GM18507 (cell line): ENCODE measurements around the gene UBE2G1.
"Not testable (repeated sequence)": the region's sequence is repeated elsewhere in the genome, so short reads cannot be mapped to it uniquely, and the experiment has no call there.

Experiments
- DNase-seq: peaks from one replicate; pipeline ENCODE4 v3.0.0; 2011; ENCODE audit warnings: low read depth; ENCODE audit not compliant: insufficient read length; ENCODE audit errors: extremely low spot score
- FAIRE-seq: peaks from 2 replicates; lab custom pipeline; 2011; peaks lifted over from hg19 to GRCh38; lab: Jason Lieb, UNC

UBE2G1 gene

GRCh38 chr17:4377247-4377646 is 10.8 kb upstream of the UBE2G1 start:
- DNase-seq = not testable (repeated sequence)
- FAIRE-seq = peak; percentile 100

DNA sequence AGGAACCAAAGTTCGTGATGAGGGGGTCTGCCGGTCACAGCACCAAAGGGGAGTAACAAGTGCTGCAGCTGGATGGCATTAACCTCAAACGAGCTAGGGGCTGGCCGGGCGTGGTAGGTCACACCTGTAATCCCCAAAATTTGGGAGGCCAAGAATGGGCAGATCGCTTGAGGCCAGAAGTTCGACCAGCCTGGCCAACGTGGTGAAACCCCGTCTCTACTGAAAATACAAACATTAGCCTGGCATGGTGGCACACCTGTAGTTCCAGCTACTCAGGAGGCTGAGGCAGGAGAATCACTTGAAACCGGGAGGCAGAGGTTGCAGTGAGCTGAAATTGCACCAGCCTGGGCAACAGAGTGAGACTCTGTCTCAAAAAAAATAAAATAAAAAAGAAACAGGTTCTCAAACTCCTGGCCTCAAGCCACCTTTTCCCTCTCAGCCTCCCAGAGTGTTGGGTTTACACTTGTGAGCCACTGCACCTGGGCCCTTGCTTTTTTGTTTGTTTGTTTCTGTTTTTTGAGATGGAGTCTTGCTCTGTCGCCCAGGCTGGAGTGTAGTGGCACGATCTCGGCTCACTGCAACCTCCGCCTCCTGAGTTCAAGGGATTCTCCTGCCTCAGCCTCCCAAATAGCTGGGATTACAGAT is 9.4 kb upstream of the UBE2G1 start:
- not testable (repeated sequence) for FAIRE-seq, DNase-seq

DNA sequence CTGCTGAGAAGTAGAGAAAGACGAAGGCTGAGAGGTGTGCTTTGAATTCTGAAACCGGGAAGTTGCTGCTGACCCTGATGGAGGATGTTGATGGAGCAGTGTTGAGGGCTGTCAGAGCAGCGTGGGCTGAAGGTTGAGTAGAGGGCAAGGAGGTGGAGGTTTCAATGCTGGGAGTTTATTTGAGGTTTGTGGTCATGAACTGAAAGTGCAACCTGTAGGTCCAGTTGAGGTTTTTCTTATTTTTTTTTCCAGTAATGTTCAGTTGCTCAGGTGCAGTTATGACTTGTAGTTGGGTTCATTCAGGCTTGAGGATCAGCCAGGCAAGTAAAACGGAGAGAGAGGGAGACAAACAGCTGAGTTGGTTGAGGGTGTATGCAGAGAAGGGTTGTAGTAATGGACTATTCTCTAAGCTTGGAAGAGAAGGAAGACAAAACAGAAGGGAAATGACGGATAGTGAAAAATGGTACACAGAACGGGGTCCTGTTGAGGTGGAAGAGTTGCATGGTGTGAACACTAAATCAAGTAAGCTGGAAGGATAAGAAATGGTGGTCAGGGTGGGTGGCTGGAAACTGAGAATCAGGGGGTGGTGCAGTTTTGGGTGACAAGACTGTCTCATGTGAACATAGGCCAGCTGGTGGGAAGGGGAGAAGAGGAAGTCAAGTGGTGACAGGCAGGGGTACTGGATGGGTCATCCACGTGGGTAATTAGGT is 8.7 kb upstream of the UBE2G1 start:
- FAIRE-seq (peak; percentile 100), DNase-seq (peak; percentile 49)

GRCh38 chr17:4369557-4370230 is 3.2 kb upstream of the UBE2G1 start:
- DNase-seq (no peak), FAIRE-seq (no peak)

GRCh38 chr17:4368341-4368740 is 1.9 kb upstream of the UBE2G1 start:
- no peak for FAIRE-seq

DNA sequence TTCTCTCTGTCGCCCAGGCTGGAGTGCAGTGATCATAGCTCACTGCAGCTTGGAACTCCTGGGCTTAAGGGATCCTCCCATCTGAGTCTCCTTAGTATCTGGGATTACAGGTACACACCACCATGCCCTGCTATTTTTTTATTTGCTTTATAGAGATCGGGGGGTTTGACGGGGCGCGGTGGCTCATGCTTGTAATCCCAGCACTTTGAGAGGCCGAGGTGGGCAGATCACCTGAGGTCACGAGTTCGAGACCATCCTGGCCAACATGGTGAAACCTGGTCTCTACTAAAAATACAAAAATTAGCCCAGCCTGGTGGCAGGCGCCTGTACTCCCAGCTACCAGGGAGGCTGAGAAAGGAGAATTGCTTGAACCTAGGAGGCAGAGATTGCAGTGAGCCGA is 702 bp upstream of the UBE2G1 start:
- not testable (repeated sequence) for FAIRE-seq, DNase-seq

More at GRCh38 chr17:4368341-4368740, 1.9 kb upstream of the UBE2G1 start:
- no peak for DNase-seq

DNA sequence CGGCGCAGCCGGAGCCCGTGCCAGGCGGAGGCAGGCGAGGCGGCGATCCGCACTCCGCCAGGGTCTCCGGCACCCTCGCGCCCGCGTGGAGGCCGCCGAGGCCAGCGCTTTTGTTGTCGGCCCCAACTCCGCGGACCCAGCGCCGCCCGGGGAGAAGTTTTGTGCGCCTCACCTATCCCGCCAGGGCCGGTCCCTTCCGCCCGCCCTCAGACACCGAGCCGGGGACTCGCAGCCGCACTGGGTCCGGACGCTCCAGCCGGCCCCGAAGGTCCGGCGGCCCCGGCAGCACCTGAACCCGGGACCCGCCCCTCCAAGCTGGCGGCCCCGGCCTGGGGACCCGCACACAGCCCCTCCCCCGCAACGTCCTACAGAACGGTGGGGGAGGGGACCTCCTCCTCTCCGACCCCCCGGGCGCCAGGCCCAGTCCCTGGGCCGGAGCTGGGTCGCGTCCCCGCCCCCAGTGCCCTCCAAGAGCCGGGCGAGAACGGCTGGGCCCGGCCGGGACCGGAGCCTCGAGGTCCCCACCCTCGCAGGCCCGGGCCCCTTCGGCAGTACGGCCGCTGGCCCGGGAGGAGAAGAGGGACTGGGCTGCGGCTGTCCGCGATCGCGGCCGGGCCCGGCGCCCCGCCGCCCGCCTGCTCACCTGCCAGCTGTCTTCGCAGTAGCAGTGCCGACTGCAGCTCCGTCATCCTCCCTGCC is 698 bp downstream of the UBE2G1 start:
- FAIRE-seq (no peak), DNase-seq (no peak)

DNA sequence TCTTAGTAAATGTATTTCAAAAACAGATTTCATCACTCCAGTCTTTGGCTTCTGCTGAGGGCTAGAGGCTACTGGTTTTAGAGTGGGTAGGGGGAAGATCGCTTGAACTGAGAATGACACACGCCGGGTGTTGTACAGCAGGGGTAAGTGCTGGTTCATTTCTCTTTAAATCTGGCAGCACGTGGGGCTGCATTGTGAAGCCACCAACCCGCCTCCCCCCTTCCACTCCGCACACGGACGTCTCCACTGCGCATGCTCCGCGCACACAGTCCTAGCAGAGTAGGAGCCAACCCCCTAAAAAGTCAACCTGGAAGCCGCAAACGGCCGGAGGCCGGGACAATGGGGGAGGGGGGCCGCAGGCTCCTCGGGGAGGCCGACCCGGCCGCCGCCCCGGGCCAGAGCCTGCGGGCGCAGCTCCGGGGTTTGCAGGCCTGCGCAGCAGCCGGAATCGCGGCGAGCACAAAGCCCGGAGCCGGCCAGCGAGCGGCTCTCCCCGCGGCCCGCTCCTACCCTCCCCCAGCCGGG is 1.3 kb downstream of the UBE2G1 start:
- FAIRE-seq (peak; percentile 88), DNase-seq (peak; percentile 84)

GRCh38 chr17:4364622-4365041 is 1.8 kb downstream of the UBE2G1 start:
- no peak for DNase-seq
- no peak for FAIRE-seq

DNA sequence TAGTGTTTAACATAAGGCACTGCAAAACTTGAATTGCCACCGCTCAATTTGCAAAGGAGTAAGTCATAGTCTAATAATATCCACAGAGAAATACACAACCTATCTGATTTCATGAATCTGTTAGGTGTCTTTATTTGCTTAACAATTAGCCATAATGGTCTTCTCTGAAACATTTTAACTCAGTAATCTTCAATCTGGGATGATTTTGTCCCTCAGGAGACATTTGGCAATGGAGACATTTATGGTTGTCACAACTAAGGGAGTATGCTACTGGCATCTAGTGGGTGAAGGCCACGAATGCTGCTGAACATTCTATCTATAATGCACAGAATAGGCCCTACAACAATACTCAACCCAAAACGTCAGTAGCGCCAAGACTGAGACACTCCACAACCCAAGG is 4.3 kb downstream of the UBE2G1 start:
- FAIRE-seq (peak; percentile 47), DNase-seq (no peak)

- no peak for DNase-seq
- peak; percentile 62 for FAIRE-seq
Observed at GRCh38 chr17:4358154-4358553, 8.3 kb downstream of the UBE2G1 start.

DNA sequence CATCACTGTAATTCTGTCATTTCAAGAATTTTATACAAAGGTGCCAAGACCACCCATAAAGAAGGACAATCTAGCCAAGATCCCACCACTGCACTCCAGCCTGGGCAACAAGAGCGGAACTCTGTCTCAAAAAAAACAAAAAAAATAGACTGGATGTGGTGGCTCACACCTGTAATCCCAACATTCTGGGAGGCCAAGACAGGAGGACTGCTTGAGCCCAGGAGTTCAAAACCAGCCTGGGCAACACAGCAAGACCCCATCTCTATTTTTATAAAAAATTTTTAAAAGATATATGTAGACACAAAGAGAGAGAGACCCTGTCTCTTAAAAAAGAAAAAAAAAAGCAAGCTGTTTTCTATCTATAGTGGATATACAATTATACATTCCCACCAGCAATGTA is 8.8 kb downstream of the UBE2G1 start:
- FAIRE-seq (no peak), DNase-seq (no peak)

DNA sequence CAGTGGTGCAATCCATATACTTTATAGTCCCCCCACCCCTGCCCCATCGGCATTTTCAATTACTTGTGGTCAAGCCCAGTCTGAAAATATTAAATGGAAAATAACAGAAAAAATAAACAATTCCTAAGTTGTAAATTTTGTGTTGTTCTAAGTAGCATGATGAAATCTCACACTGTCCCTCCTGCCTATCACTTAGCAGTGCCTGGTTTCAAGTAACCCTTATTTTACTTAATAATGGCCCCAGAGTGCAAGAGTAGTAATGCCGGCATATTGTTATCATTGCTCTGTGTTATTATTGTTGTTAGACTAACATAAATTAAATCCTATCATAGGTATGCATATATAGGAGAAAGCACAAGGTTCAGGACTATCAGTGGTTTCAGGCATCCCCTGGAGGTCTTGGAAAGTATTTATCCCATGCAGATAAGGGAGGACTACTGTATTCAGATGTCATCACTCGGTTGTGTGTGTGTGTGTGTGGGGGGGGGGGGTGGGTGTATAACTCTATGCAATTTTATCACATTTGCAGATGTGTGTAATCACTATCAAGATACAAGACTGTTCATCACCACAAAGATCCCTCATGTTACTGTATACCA is 9.3 kb downstream of the UBE2G1 start:
- FAIRE-seq = no peak
- DNase-seq = no peak

GRCh38 chr17:4354862-4355514 is 11.5 kb downstream of the UBE2G1 start:
- DNase-seq (no peak), FAIRE-seq (no peak)

DNA sequence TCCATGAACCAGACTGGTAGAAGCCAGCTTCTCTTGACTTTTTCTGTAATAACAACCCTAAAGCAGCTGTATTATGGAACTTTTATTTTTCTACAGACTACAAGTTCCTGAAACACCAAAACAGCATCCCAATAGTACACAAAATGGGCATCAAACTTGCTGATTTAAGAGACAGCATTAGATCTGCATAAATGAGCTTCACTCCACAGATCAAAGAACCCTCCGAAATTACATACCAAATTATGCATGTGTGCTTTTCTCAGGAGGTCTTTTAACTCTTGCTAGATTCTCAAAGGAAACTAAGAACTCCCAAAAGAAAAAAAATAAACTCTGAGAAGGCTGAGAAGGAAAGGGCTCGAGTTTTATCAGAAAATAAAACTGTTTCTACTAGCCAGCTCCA is 12.3 kb downstream of the UBE2G1 start:
- DNase-seq (no peak), FAIRE-seq (no peak)

GRCh38 chr17:4350214-4350613 is 16.3 kb downstream of the UBE2G1 start:
- not testable (repeated sequence) for DNase-seq, FAIRE-seq

DNA sequence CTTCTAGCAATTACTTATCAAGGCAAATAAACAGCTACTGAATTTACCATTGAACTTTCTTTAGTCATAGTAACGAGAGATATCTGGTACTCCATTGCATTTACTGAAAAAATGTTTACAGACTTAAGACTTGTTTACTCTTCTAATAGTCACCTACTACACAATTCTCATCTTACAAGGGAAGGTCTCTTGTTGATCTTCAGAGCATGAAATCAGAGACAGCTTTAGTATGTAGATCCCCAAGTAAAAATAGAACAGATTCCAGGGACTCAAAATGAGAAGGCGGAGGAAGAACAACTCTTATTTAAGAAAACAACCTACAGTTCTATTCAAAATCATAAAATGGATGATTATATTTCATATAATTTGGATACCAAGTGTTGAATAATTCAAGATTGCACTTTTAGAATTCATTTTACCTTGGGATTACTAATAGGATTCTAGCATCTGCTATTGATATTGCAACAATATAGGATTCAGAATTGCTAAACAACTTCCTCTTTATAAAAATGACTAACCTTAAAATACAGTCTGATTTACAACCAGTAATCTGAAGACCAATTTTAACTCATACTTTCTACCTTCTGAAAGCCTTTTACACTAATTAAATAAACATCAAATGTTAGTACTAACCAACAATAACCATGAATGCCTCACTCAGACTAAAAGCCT is 20.8 kb downstream of the UBE2G1 start:
- DNase-seq (no peak), FAIRE-seq (no peak)

DNA sequence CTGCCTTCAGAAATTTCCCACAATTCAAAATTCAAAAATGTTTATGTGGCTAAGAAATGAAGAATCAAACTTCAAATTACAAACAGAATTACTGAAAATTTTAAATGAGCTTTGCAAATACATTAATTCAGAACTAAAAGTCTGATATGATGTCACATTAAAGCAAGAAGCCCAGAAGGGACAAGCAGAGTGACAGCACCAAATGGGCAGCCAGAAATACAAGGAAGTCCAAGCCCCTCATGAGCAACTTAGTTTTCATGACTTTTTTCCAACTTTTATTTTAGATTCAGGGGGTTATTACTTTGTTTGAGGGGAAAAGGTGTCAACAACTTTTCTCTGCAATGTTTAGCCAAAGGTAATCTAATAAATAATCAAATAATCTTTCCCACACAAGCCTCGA is 21.5 kb downstream of the UBE2G1 start:
- no peak for DNase-seq
- no peak for FAIRE-seq
